Karpas-422 (cell line): ENCODE data around the gene CAPZB. TPM values are rescaled to one million over a fixed set of nuclear protein-coding genes. Genes with fewer than 3 reads are reported as not detected.

Experiments
- DNase-seq: peaks from one replicate; pipeline ENCODE4 v3.0.0-alpha.2; 2015
- H2AFZ ChIP-seq: fragments of 200-600 bp; sonication (generic); 2 replicates; pipeline ENCODE4 v1.6.1; 2014; ENCODE audit warnings: antibody characterized with exemption, low read length, mixed read lengths
- H3K27ac ChIP-seq: fragments of 200-600 bp; sonication (generic); 2 replicates; pipeline ENCODE4 v1.5.1; 2014; ENCODE audit warnings: mild to moderate bottlenecking, low read length, moderate library complexity
- H3K27me3 ChIP-seq: fragments of 200-600 bp; sonication (generic); 2 replicates; pipeline ENCODE4 v1.6.1; 2014; ENCODE audit warnings: low read length, mixed read lengths
- H3K36me3 ChIP-seq: fragments of 200-600 bp; sonication (generic); 2 replicates; pipeline ENCODE4 v1.6.1; 2014; ENCODE audit warnings: low read length, mixed read lengths; ENCODE audit not compliant: insufficient read depth
- H3K4me1 ChIP-seq: fragments of 200-600 bp; sonication (generic); 2 replicates; pipeline ENCODE4 v1.6.1; 2014; ENCODE audit warnings: mild to moderate bottlenecking, low read length, mixed read lengths
- H3K4me2 ChIP-seq: fragments of 200-600 bp; sonication (generic); 2 replicates; pipeline ENCODE4 v1.6.1; 2014; ENCODE audit warnings: low read length, low read depth, mild to moderate bottlenecking; ENCODE audit not compliant: poor library complexity, severe bottlenecking
- H3K4me3 ChIP-seq: fragments of 200-600 bp; sonication (generic); 2 replicates; pipeline ENCODE4 v1.5.1; 2014; ENCODE audit warnings: mild to moderate bottlenecking, antibody characterized with exemption, low read length, mixed read lengths
- H3K79me2 ChIP-seq: fragments of 200-600 bp; sonication (generic); 2 replicates; pipeline ENCODE4 v1.6.1; 2014; ENCODE audit warnings: mild to moderate bottlenecking, low read length, mixed read lengths
- H3K9ac ChIP-seq: fragments of 200-600 bp; sonication (generic); 2 replicates; pipeline ENCODE4 v1.6.0; 2014; ENCODE audit warnings: low read length
- H3K9me2 ChIP-seq: fragments of 200-600 bp; sonication (generic), shearing (Covaris generic); replicated peaks from 2 replicates; pipeline ENCODE4 v1.6.0; 2014; ENCODE audit warnings: mild to moderate bottlenecking, low read length, moderate library complexity; ENCODE audit not compliant: insufficient read depth
- H3K9me3 ChIP-seq: fragments of 300-700, 200-600 bp; sonication (generic); 2 replicates; pipeline ENCODE4 v1.6.1; 2014; ENCODE audit warnings: low read length, mixed read lengths
- H4K20me1 ChIP-seq: fragments of 200-600 bp; sonication (generic); 2 replicates; pipeline ENCODE4 v1.6.1; 2014; ENCODE audit warnings: mild to moderate bottlenecking, antibody characterized with exemption, low read length, low read depth; ENCODE audit not compliant: insufficient read depth
- total RNA-seq: library from RNA; depleted of rRNA; stranded (reverse); fragments of >200 nt; shearing (Covaris generic); gene quantifications from 2 replicates; pipeline ENCODE4 v1.2.3, GENCODE V29; 2014; ENCODE audit warnings: low replicate concordance

CAPZB gene
- total RNA-seq, 1 experiment from 2014 or later, result 55.5 TPM

DNA sequence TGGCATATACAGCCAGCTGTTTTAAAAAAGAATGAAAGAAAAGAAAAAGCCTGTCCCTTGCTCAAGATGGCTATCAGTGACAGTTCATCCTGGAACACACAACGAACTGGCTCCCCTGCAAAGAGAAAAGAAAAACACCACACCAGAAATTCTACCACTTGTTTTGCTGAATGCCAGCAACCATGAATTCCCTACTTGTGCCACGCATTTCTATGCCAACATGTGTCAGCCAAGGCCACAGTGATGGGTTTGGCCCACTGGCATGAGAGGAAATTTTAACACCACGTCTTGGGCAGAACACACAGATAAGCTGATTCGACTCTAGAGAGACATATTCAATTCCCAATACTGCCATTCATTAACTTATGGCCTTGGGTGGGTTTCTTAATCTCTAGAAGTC, 64.0 kb downstream of the CAPZB start:
- Histone ChIP-seq H2AFZ (no peak overlapping the region), H3K79me2 (peaks cover 93% of the 10 kb centered on the region), H3K27ac (no peak overlapping the region), H3K4me1 (no peaks in the 10 kb centered on the region; the same call in 1 of the 2 replicates), H4K20me1 (peaks cover 15% of the 10 kb centered on the region; the same call in 1 of the 2 replicates), H3K4me2 (no peak overlapping the region), H3K36me3 (peaks cover 8% of the 10 kb centered on the region; the same call in 1 of the 2 replicates), H3K9me2 (no peaks in the 10 kb centered on the region), H3K9me3 (no peaks in the 10 kb centered on the region), H3K4me3 (no peak overlapping the region), H3K9ac (no peak overlapping the region), H3K27me3 (no peaks in the 10 kb centered on the region)
- DNase-seq, result no peak

DNA sequence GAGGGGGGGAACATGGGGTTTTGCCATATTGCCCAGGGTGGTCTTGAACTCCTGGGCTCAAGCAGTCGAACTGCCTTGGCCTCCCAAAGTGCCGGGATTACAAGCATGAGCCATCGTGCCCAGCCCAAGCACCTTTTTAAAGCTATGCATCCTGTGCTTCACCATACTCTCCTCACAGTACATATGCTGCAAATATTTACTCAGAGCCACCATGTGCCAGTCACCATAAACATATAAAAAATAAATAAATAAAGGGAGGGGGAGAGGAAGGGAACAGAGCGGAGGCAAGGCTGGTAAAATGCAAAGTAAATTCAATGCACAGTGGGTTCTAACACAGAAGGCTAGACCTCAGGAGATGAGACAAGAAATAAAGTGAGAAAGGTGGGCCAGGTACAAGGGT, 64.7 kb downstream of the CAPZB start:
- Histone ChIP-seq H3K4me1 (peaks cover 8% of the 10 kb centered on the region), H3K9me2 (no peaks in the 10 kb centered on the region), H3K79me2 (peaks cover 93% of the 10 kb centered on the region), H3K4me3 (no peak overlapping the region), H4K20me1 (peaks cover 15% of the 10 kb centered on the region; the same call in 1 of the 2 replicates), H3K27ac (no peak overlapping the region), H3K27me3 (no peaks in the 10 kb centered on the region), H3K36me3 (peaks cover 8% of the 10 kb centered on the region; the same call in 1 of the 2 replicates), H2AFZ (no peak overlapping the region), H3K4me2 (no peak overlapping the region), H3K9ac (no peak overlapping the region), H3K9me3 (no peaks in the 10 kb centered on the region)
- no peak for DNase-seq

DNA sequence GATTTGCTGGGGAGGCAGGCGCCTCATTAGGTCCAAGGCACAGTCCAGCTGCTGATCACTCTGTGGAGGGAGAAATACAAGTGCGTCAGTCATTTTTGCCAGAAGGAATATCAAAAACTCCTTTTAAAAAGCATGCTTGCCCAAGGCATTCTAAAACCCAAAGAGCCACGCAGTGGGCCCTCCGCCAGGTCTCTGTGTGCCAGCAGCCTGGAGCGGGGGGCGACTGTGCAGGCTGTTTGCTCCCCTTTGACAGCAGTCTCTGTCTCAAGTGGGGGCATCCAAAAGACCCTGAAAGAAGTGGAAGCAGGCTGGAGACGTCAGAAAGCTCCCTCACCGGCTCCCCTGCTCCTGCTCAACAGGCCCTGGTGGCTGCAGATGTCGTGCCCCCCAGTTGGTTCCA, 65.6 kb downstream of the CAPZB start:
- Histone ChIP-seq H3K4me1 (peaks cover 17% of the 10 kb centered on the region), H3K9ac (no peak overlapping the region), H3K9me2 (no peaks in the 10 kb centered on the region), H3K4me2 (no peak overlapping the region), H2AFZ (no peak overlapping the region), H3K79me2 (peaks cover 93% of the 10 kb centered on the region), H4K20me1 (peaks cover 19% of the 10 kb centered on the region; the same call in 1 of the 2 replicates), H3K27ac (no peak overlapping the region), H3K36me3 (peaks cover 11% of the 10 kb centered on the region; the same call in 1 of the 2 replicates), H3K9me3 (no peaks in the 10 kb centered on the region), H3K4me3 (no peak overlapping the region), H3K27me3 (no peaks in the 10 kb centered on the region)
- no peak for DNase-seq

DNA sequence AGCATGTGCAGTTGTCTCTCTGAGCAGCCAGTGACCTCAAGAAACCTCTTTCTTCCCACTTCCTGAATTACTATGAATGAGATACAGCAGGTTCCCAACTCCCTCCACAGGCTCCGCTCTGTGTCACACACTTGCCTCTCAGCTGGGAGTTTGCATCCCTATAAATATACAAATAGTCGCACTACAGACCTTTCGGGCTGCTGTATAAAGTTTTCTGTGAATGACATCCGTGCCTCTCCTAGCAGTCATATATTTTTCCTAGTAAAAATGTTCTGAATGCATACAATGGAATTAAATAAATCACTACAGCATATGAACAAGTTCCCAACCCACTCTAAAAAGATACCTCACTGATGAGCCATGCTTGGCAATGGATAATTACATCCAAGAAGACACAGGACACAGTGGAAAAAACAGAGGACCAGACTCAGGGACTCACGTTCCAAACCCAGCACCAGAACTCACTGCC, 66.8 kb downstream of the CAPZB start:
- Histone ChIP-seq H4K20me1 (peaks cover 19% of the 10 kb centered on the region; the same call in 1 of the 2 replicates), H3K9me3 (no peaks in the 10 kb centered on the region), H3K27me3 (no peaks in the 10 kb centered on the region), H3K27ac (no peak overlapping the region), H3K9ac (no peak overlapping the region), H3K4me1 (peaks cover 28% of the 10 kb centered on the region), H3K9me2 (no peaks in the 10 kb centered on the region), H3K4me2 (no peak overlapping the region), H3K36me3 (peaks cover 11% of the 10 kb centered on the region; the same call in 1 of the 2 replicates), H3K4me3 (no peak overlapping the region), H2AFZ (no peak overlapping the region), H3K79me2 (peaks cover 93% of the 10 kb centered on the region)
- no peak for DNase-seq

DNA sequence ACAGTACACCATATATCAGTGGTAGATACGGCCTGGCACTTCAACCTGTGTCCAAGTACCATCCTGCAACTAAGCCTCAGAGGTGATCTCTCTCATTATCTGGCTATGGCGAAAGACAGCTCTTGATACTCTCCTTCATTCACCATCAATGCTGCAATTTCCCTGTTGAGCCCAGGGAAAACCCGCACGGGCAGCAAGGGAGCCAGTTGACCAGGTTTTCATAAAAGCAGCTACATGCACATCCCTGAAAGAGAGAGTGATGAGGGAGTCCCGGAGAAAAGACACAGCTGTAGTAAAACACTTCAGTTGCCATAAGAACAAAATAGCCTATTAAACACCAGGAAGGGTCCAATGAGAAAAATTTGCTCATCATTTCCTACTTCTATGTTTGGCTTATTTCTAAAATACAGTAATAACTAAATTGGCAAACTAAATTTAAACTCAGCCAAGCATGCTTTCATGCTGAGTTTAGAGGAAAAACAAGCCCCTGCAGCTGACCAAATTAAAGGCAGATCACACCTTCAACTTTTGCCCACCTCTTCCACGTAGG, 68.3 kb downstream of the CAPZB start:
- Histone ChIP-seq H3K4me1 (peaks cover 44% of the 10 kb centered on the region), H3K27ac (no peak overlapping the region), H4K20me1 (peaks cover 16% of the 10 kb centered on the region), H3K4me3 (no peak overlapping the region), H3K79me2 (peaks cover 95% of the 10 kb centered on the region), H3K36me3 (peaks cover 11% of the 10 kb centered on the region; the same call in 1 of the 2 replicates), H3K9me3 (no peaks in the 10 kb centered on the region), H3K27me3 (no peaks in the 10 kb centered on the region), H2AFZ (no peak overlapping the region), H3K9me2 (no peaks in the 10 kb centered on the region), H3K9ac (no peak overlapping the region), H3K4me2 (no peak overlapping the region)
- no peak for DNase-seq

DNA sequence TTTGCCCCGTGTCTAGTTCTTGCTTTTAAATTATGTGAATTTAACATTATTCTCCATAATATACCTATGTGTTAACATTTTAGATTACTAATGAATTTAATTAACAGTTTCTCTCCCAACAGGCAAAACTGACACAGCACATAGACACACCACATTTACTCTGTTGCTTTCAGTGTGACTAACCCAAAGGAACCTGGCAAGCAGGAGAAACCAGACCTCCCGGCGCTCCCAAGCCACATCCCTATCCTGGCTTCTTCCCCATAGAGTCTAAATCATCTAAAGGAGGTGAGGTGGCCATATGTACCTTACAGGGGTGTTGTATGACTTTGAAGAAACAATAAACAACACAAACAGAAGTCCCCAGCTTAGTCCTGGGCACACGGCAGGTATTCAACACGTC, 69.2 kb downstream of the CAPZB start:
- Histone ChIP-seq H3K4me3 (no peak overlapping the region), H4K20me1 (peaks cover 14% of the 10 kb centered on the region), H3K79me2 (peaks cover 95% of the 10 kb centered on the region), H3K9ac (no peak overlapping the region), H3K27me3 (no peaks in the 10 kb centered on the region), H2AFZ (no peak overlapping the region), H3K4me1 (peaks cover 52% of the 10 kb centered on the region), H3K27ac (no peak overlapping the region), H3K9me3 (no peaks in the 10 kb centered on the region), H3K4me2 (no peak overlapping the region), H3K36me3 (peaks cover 11% of the 10 kb centered on the region; the same call in 1 of the 2 replicates), H3K9me2 (no peaks in the 10 kb centered on the region)
- no peak for DNase-seq

DNA sequence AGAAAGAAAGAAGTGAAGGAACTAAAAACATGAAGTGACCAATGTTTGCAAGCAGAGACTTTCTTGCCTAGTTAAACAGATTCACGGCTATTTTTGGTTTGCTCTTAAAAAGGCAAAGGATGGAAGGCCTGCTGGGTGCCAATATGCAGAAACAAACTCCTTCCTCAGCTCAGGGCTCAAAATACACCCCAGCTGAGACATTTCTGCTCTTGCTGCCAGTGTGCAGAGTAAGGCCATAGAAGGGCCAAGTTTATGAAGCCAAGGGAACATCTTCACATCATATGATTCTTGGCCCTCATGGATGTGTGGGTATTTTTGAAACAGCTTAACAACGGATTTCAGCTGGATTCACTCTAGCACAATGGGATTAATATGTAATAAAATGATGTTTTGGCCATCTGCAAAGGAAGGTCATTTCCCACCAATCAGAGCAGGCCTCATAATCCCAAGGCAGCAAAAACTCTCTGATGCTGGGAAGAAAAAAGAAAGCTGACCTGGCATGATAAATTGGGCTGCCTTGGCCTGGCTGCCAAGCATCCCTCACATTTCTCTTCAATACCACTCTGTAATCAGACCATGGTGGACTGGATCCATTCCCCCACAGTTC, 70.7 kb downstream of the CAPZB start:
- H3K9me2 ChIP-seq, result no peaks in the 10 kb centered on the region
- H2AFZ ChIP-seq, result no peak overlapping the region
- no peaks in the 10 kb centered on the region for H3K27me3 ChIP-seq
- H3K4me2 ChIP-seq, result peak overlapping the region; percentile 43
- peaks cover 10% of the 10 kb centered on the region for H4K20me1 ChIP-seq
- H3K4me1 ChIP-seq, result peaks cover 67% of the 10 kb centered on the region
- H3K4me3 ChIP-seq, result no peak overlapping the region
- peaks cover 97% of the 10 kb centered on the region for H3K79me2 ChIP-seq
- peak overlapping the region; percentile 71 for H3K27ac ChIP-seq
- peaks cover 10% of the 10 kb centered on the region; the same call in 1 of the 2 replicates for H3K36me3 ChIP-seq
- H3K9me3 ChIP-seq, result no peaks in the 10 kb centered on the region
- DNase-seq, result no peak
- H3K9ac ChIP-seq, result peak overlapping the region; percentile 43; the same call in 1 of the 2 replicates

DNA sequence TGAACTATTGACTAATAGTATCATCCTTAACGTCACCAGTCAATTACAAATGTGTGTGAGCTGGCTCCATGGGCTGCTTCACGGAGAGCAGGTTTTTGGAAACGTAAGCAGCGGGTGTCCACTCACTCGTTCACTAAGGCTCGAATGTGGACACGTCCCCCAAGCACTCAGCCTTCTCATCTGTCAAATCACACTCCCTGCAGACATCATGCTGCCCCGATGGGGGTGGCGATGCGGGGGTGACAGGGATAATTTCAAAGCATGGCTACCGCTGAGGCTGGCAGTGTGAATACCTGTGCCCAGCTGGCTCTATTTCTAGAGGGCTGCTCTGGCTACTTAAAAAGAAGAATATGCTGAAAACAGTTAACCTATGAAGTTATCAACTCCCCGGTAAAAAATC, 71.3 kb downstream of the CAPZB start:
- H3K27ac ChIP-seq, result peak overlapping the region; percentile 71; the same call in 1 of the 2 replicates
- no peaks in the 10 kb centered on the region for H3K9me3 ChIP-seq
- no peak for DNase-seq
- H3K79me2 ChIP-seq, result peaks cover 97% of the 10 kb centered on the region
- no peak overlapping the region for H3K9ac ChIP-seq
- no peak overlapping the region for H3K4me3 ChIP-seq
- H2AFZ ChIP-seq, result no peak overlapping the region
- H3K4me2 ChIP-seq, result no peak overlapping the region
- H3K4me1 ChIP-seq, result peaks cover 68% of the 10 kb centered on the region
- H3K9me2 ChIP-seq, result no peaks in the 10 kb centered on the region
- H3K36me3 ChIP-seq, result peaks cover 4% of the 10 kb centered on the region; the same call in 1 of the 2 replicates
- H4K20me1 ChIP-seq, result peaks cover 10% of the 10 kb centered on the region
- H3K27me3 ChIP-seq, result no peaks in the 10 kb centered on the region
